ENCODE results near the gene PROSER1.

GRCh38 chr13:39023761-39024160 is 14.1 kb downstream of the PROSER1 start:
- TF ChIP-seq CTCF (IDR thresholded peaks at IDR 0.05) (no peak), EP300 (IDR thresholded peaks at IDR 0.05) (no peak), POLR2AphosphoS5 (IDR thresholded peaks at IDR 0.05) (no peak)

Measured in sigmoid colon (tissue), 4 donors.